Osteoblast (primary cell): ENCODE results near the gene AMBRA1. TPM values are rescaled to one million over a fixed set of nuclear protein-coding genes. Genes with fewer than 3 reads are reported as not detected.
A peak's percentile ranks its signal among the peaks of the same experiment; 100 is the strongest.

ENCODE experiments used
- DNase-seq: peaks from one replicate; pipeline ENCODE4 v3.0.0; 2011; ENCODE audit warnings: low spot score, mixed read lengths; ENCODE audit not compliant: insufficient read length; ENCODE audit errors: missing footprints
- H2AFZ ChIP-seq: 2 replicates; pipeline ENCODE4 v1.6.0; 2011; ENCODE audit warnings: mild to moderate bottlenecking, low read length
- H3K27ac ChIP-seq: 2 replicates; pipeline ENCODE4 v1.5.1; 2011; ENCODE audit warnings: mild to moderate bottlenecking, low read depth, low read length, moderate library complexity
- H3K27me3 ChIP-seq: 2 replicates; pipeline ENCODE4 v1.6.0; 2012; ENCODE audit warnings: mild to moderate bottlenecking, control low read depth, inconsistent platforms, low read length, moderate library complexity; ENCODE audit not compliant: insufficient read depth
- H3K36me3 ChIP-seq: 2 replicates; pipeline ENCODE4 v1.5.1; 2011; ENCODE audit warnings: mild to moderate bottlenecking, low read length, control low read depth, moderate library complexity; ENCODE audit not compliant: insufficient read depth
- H3K4me1 ChIP-seq: 2 replicates; pipeline ENCODE4 v1.5.1; 2011; ENCODE audit warnings: mild to moderate bottlenecking, low read length, control low read depth, moderate library complexity; ENCODE audit not compliant: insufficient read depth
- H3K4me2 ChIP-seq: 2 replicates; pipeline ENCODE4 v1.6.0; 2011; ENCODE audit warnings: mild to moderate bottlenecking, low read length; ENCODE audit not compliant: insufficient read depth
- H3K4me3 ChIP-seq: fragments of 200-600 bp; sonication (generic); 3 replicates; pipeline ENCODE4 v1.5.1; 2012; ENCODE audit warnings: mild to moderate bottlenecking, low read length, inconsistent platforms; ENCODE audit not compliant: insufficient read depth
- H3K79me2 ChIP-seq: 2 replicates; pipeline ENCODE4 v1.6.0; 2012; ENCODE audit warnings: mild to moderate bottlenecking, low read length, control low read depth, inconsistent platforms; ENCODE audit not compliant: insufficient read depth
- H3K9me3 ChIP-seq: 2 replicates; pipeline ENCODE4 v1.5.1; 2011; ENCODE audit warnings: low read depth, low read length, control low read depth
- H4K20me1 ChIP-seq: 2 replicates; pipeline ENCODE4 v1.6.0; 2012; ENCODE audit warnings: mild to moderate bottlenecking, low read length, control low read depth; ENCODE audit not compliant: insufficient read depth
- CTCF ChIP-seq: IDR thresholded peaks from 2 replicates; pipeline ENCODE4 v1.5.1; 2011; ENCODE audit warnings: mild to moderate bottlenecking, low read depth, low read length, moderate library complexity; ENCODE audit errors: extremely low read depth
- total RNA-seq: library from RNA; depleted of rRNA; stranded (reverse); fragments of >200 nt; gene quantifications from 2 replicates; pipeline ENCODE4 v1.2.3, GENCODE V29; 2012

The AMBRA1 gene
- total RNA-seq, 1 donor: 29.7 TPM

GRCh38 chr11:46414466-46414796 lies 179.4 kb downstream of the AMBRA1 start:
- no peak overlapping the region for H3K27ac ChIP-seq
- H3K9me3 ChIP-seq: no peaks in the 10 kb centered on the region
- TF ChIP-seq CTCF: no peak
- H3K4me2 ChIP-seq: no peak overlapping the region
- no peak overlapping the region for H3K4me3 ChIP-seq
- peaks cover 3% of the 10 kb centered on the region for H4K20me1 ChIP-seq
- H3K36me3 ChIP-seq: peaks cover 17% of the 10 kb centered on the region
- no peak for DNase-seq
- no peaks in the 10 kb centered on the region for H3K27me3 ChIP-seq
- no peak overlapping the region for H2AFZ ChIP-seq
- no peaks in the 10 kb centered on the region for H3K4me1 ChIP-seq
- no peaks in the 10 kb centered on the region for H3K79me2 ChIP-seq

- TF ChIP-seq CTCF: no peak
- no peak overlapping the region for H3K27ac ChIP-seq
- no peak for DNase-seq
Observed at GRCh38 chr11:46413760-46414465, 179.9 kb downstream of the AMBRA1 start.

GRCh38 chr11:46410021-46410420 lies 183.8 kb downstream of the AMBRA1 start:
- TF ChIP-seq CTCF: peak; percentile 29

More at GRCh38 chr11:46413760-46414465, 179.9 kb downstream of the AMBRA1 start:
- H3K4me3 ChIP-seq: no peak overlapping the region
- peaks cover 3% of the 10 kb centered on the region for H4K20me1 ChIP-seq
- H3K4me1 ChIP-seq: no peaks in the 10 kb centered on the region
- H3K4me2 ChIP-seq: no peak overlapping the region
- H2AFZ ChIP-seq: no peak overlapping the region
- no peaks in the 10 kb centered on the region for H3K9me3 ChIP-seq
- peaks cover 18% of the 10 kb centered on the region for H3K36me3 ChIP-seq
- H3K79me2 ChIP-seq: no peaks in the 10 kb centered on the region
- no peaks in the 10 kb centered on the region for H3K27me3 ChIP-seq

DNA sequence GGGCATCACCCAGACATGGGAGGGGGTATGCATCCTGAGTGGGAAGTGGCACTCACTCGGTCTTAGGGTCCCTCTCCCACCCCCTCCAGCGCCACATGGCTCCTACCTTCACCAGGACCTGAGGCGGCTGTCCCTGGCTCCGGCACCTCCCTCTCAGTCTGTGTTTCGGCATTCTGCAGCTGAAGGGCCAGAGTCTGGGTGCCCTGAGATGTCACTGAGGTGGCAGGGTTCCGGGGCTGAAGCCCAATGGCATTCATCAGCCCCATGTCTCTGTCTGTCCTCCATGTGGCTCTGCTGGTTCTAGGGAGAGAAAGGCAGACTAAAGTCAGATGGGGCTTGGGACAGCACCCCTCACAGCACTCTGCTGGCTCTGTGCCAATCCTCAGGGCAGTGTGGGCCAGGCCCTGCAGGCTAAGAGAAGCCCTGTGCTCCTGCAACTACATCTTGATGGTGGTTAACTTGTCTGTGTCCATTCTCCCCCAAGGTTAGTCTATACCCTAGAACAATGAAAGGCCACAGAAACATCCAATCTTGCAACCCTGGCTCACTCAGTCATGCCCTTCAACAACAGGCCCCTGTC lies 185.3 kb downstream of the AMBRA1 start:
- Histone ChIP-seq H3K27ac (no peak overlapping the region), H2AFZ (no peak overlapping the region), H3K4me1 (peaks cover 5% of the 10 kb centered on the region), H3K27me3 (no peaks in the 10 kb centered on the region), H4K20me1 (peaks cover 10% of the 10 kb centered on the region), H3K79me2 (no peaks in the 10 kb centered on the region), H3K9me3 (no peaks in the 10 kb centered on the region), H3K4me3 (no peak overlapping the region), H3K4me2 (no peak overlapping the region), H3K36me3 (peaks cover 17% of the 10 kb centered on the region)
- TF ChIP-seq CTCF: no peak
- peak; percentile 38 for DNase-seq

More at GRCh38 chr11:46410021-46410420, 183.8 kb downstream of the AMBRA1 start:
- Histone ChIP-seq H3K36me3 (peaks cover 22% of the 10 kb centered on the region), H3K27ac (no peak overlapping the region), H3K4me3 (no peak overlapping the region), H3K9me3 (no peaks in the 10 kb centered on the region), H4K20me1 (peaks cover 5% of the 10 kb centered on the region), H3K4me1 (peaks cover under 1% of the 10 kb centered on the region), H3K27me3 (no peaks in the 10 kb centered on the region), H3K4me2 (no peak overlapping the region), H3K79me2 (no peaks in the 10 kb centered on the region), H2AFZ (no peak overlapping the region)
- DNase-seq: peak; percentile 58
